Body of pancreas (tissue), 4 donors: ENCODE measurements around the gene RHOC. TPM values are rescaled to one million over a fixed set of nuclear protein-coding genes. Genes with fewer than 3 reads are reported as not detected.

Experiments
- ATAC-seq: fragments of 150-250 bp; one replicate; pipeline ENCODE4 v1.9.1; 2016
- DNase-seq, 4 donors: peaks; one replicate each; pipeline ENCODE4 v3.0.0-alpha.2; 2019
- H3K27ac ChIP-seq, 4 donors: fragments of 200-600 bp; sonication (generic); 1 replicate in 3 of 4; 2 replicates in 1 of 4; pipeline versions ENCODE4 v1.5.1 to v1.6.1; 2016 to 2019; ENCODE audit warnings: mild to moderate bottlenecking in 1 of 4, mixed read lengths in 1 of 4, moderate library complexity in 1 of 4
- H3K27me3 ChIP-seq, 2 donors: fragments of 200-600 bp; sonication (generic); one replicate each; pipeline ENCODE4 v1.6.0; 2016; ENCODE audit warnings: mild to moderate bottlenecking in 1 of 2
- H3K36me3 ChIP-seq, 2 donors: fragments of 200-600 bp; sonication (generic); replicated peaks in 1 of 2; 2 replicates each; pipeline ENCODE4 v1.5.1; 2016; ENCODE audit warnings: low read depth in 2 of 2; ENCODE audit not compliant: insufficient read depth in 1 of 2
- H3K4me1 ChIP-seq: fragments of 200-600 bp; sonication (generic); one replicate; pipeline ENCODE4 v1.6.0; 2016
- H3K4me3 ChIP-seq, 2 donors: fragments of 200-600 bp; sonication (generic); 1 replicate in 1 of 2; 2 replicates in 1 of 2; pipeline ENCODE4 v1.5.1; 2016 to 2019
- H3K9me3 ChIP-seq, 3 donors: fragments of 200-600 bp; sonication (generic); 1 replicate in 2 of 3; 2 replicates in 1 of 3; pipeline ENCODE4 v1.5.1; 2016
- CTCF ChIP-seq, 7 experiments: fragments of 450-650 bp in 4 of 7; fragments of 200-600 bp in 3 of 7; sonication (generic) in 3 of 7; IDR thresholded peaks; one replicate each; pipeline ENCODE4 v1.5.1; 2016 to 2019; ENCODE audit warnings: antibody characterized with exemption in 7 of 7
- POLR2A ChIP-seq, 3 donors: fragments of 450-650 bp; IDR thresholded peaks; one replicate each; pipeline ENCODE4 v1.6.1; 2016; ENCODE audit warnings: antibody characterized with exemption in 3 of 3, mild to moderate bottlenecking in 2 of 3
- WGBS, 2 donors: methylation state at CpG; one replicate each; pipeline ENCODE4 v1.1.5; 2017; 5-methylcytosine and 5-hydroxymethylcytosine counted together
- intact Hi-C: fragments of 100-400 bp; cut with DNase I; formaldehyde crosslinking; loops from one replicate; pipeline ENCODE4 v1.15.1; 2023
- total RNA-seq, 2 donors: library from RNA; depleted of rRNA; stranded (reverse); fragments of >200 nt; gene quantifications; one replicate each; pipeline ENCODE4 v1.1.0, GENCODE V29; 2016

The RHOC gene
- total RNA-seq, 2 donors from 2014 or later: 75.5 to 136 TPM

DNA sequence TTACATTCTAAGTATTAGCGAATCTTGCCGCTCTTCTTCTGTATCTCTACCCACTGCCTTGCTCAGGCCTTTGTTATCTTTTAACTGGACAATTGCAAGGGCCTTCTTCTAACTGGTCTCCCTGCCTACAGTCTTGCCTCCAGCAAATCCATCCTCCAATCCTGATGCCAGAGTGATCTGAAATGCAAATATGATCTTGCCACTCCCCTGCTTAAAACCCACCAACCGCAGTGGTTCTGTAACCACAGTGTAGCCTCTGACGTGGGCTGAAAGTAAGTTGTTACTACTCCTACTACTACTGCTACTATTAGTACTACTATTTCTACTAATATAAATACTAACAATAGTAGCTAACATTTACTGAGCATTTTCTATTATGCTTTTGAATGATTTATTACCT, 20.1 kb downstream of the RHOC start:
- Histone ChIP-seq H3K27ac (no peak overlapping the region), H3K27me3 (no peaks in the 10 kb centered on the region), H3K36me3 (peaks cover 0 to 8% of the 10 kb centered on the region in 2 donors), H3K4me1 (no peaks in the 10 kb centered on the region), H3K4me3 (no peak overlapping the region), H3K9me3 (no peaks in the 10 kb centered on the region)
- TF ChIP-seq CTCF (IDR thresholded peaks at IDR 0.05) (no peak), POLR2A (IDR thresholded peaks at IDR 0.05) (no peak)
- WGBS, 2 donors: 93 to 95% methylated on average over 4 of the region's 4 CpGs
- intact Hi-C loops: no loop called here
- ATAC-seq (no peak), DNase-seq (no peak)

GRCh38 chr1:112686417-112686816, 20.5 kb downstream of the RHOC start:
- TF ChIP-seq POLR2A (IDR thresholded peaks at IDR 0.05) (no peak), CTCF (IDR thresholded peaks at IDR 0.05) (no peak)
- no peak for DNase-seq
- H3K4me1 ChIP-seq: no peaks in the 10 kb centered on the region
- peaks cover 0 to 5% of the 10 kb centered on the region in 2 donors for H3K36me3 ChIP-seq
- H3K27ac ChIP-seq: no peak overlapping the region
- H3K9me3 ChIP-seq: no peaks in the 10 kb centered on the region
- intact Hi-C loops: no loop called here
- ATAC-seq: no peak
- H3K4me3 ChIP-seq: no peak overlapping the region
- no peaks in the 10 kb centered on the region for H3K27me3 ChIP-seq
- 57% methylated on average over 3 of the region's 3 CpGs for WGBS, 2 donors

DNA sequence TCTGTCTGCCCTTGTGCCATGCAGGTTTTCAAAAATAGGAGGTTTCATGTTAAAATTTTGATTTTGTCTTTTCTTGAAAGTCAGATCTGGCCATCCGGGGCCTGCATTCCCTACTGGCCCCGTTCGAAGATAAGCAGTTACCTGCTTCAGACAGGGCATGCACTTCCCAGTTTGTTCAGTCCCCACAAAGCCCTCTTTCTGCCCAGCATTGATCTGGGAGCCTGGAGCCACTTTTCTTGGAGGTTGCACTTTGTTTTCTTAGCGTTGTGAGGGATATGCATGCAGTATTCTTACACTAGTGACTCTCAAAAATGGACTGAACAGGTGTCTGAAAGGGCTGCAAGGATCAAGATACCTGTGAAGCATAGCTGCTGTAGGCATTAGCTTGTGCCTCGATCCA, 21.0 kb downstream of the RHOC start:
- Histone ChIP-seq H3K27ac (no peak overlapping the region), H3K27me3 (no peaks in the 10 kb centered on the region), H3K9me3 (no peaks in the 10 kb centered on the region), H3K36me3 (peaks cover 0 to 5% of the 10 kb centered on the region in 2 donors), H3K4me1 (no peaks in the 10 kb centered on the region), H3K4me3 (no peak overlapping the region)
- TF ChIP-seq CTCF (IDR thresholded peaks at IDR 0.05) (no peak), POLR2A (IDR thresholded peaks at IDR 0.05) (no peak)
- ATAC-seq (no peak), DNase-seq (no peak)
- intact Hi-C loops: no loop called here
- WGBS, 2 donors: 73 to 88% methylated on average over 5 of the region's 5 CpGs

GRCh38 chr1:112678605-112679004, 28.3 kb downstream of the RHOC start:
- ATAC-seq (no peak), DNase-seq (no peak)
- H3K9me3 ChIP-seq: no peaks in the 10 kb centered on the region
- no peak overlapping the region for H3K4me3 ChIP-seq
- H3K4me1 ChIP-seq: peaks cover 22% of the 10 kb centered on the region
- H3K36me3 ChIP-seq: no peaks in the 10 kb centered on the region
- intact Hi-C loops: no loop called here
- no peak for TF ChIP-seq POLR2A (IDR thresholded peaks at IDR 0.05)
- no peak for TF ChIP-seq CTCF (IDR thresholded peaks at IDR 0.05)
- no peak overlapping the region for H3K27ac ChIP-seq
- H3K27me3 ChIP-seq: no peaks in the 10 kb centered on the region
- WGBS, 2 donors: 81 to 86% methylated on average over 3 of the region's 3 CpGs

GRCh38 chr1:112677501-112677900, 29.4 kb downstream of the RHOC start:
- Histone ChIP-seq H3K36me3 (no peaks in the 10 kb centered on the region), H3K9me3 (no peaks in the 10 kb centered on the region), H3K27ac (no peak overlapping the region), H3K4me1 (peaks cover 27% of the 10 kb centered on the region), H3K27me3 (no peaks in the 10 kb centered on the region), H3K4me3 (no peak overlapping the region)
- ATAC-seq (no peak), DNase-seq (no peak)
- WGBS, 2 donors: 95 to 97% methylated on average over 4 of the region's 4 CpGs
- TF ChIP-seq CTCF (IDR thresholded peaks at IDR 0.05): no peak
- no peak for TF ChIP-seq POLR2A (IDR thresholded peaks at IDR 0.05)
- intact Hi-C loops: no loop called here
